Measurements from ENCODE around the gene DTHD1.

GRCh38 chr4:36274158-36274557 lies 7.3 kb upstream of the DTHD1 start:
- TF ChIP-seq EZH2 (IDR thresholded peaks at IDR 0.05; ENCODE audit: insufficient read depth, poor library complexity, severe bottlenecking), result no peak
- no peak for TF ChIP-seq EZH2phosphoT487 (IDR thresholded peaks at IDR 0.05; ENCODE audit: insufficient read depth, low read depth)
